Measurements from ENCODE around the gene STK38.

Gene STK38

DNA sequence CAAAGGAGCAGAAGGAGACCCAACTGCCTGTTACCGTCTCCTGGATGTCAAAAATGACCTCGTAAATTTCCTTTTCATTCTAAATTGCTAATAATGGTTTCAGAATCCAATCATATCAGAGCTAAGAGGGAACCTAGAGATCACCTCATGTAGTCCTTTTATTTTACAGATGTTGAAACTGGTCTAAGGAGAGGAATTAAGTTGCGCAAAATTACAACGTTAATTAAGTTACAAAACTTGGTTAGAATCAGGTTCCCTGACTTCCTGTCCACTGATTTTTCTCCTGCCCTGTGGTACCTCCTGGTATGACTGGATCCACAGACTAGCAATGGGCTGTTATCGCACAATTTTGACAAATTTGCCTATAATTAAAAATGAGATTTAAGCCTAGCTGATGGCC, 9.0 kb upstream of the STK38 start:
- no peaks in the 10 kb centered on the region for H3K27me3 ChIP-seq
- no peak overlapping the region for H3K4me3 ChIP-seq (ENCODE audit: low read depth, low read length)
- TF ChIP-seq, protein P1, sequence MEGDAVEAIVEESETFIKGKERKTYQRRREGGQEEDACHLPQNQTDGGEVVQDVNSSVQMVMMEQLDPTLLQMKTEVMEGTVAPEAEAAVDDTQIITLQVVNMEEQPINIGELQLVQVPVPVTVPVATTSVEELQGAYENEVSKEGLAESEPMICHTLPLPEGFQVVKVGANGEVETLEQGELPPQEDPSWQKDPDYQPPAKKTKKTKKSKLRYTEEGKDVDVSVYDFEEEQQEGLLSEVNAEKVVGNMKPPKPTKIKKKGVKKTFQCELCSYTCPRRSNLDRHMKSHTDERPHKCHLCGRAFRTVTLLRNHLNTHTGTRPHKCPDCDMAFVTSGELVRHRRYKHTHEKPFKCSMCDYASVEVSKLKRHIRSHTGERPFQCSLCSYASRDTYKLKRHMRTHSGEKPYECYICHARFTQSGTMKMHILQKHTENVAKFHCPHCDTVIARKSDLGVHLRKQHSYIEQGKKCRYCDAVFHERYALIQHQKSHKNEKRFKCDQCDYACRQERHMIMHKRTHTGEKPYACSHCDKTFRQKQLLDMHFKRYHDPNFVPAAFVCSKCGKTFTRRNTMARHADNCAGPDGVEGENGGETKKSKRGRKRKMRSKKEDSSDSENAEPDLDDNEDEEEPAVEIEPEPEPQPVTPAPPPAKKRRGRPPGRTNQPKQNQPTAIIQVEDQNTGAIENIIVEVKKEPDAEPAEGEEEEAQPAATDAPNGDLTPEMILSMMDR (IDR thresholded peaks at IDR 0.05; ENCODE audit: low read depth, low read length): no peak
- H3K9me3 ChIP-seq: no peaks in the 10 kb centered on the region
- DNase-seq: no peak
- H3K36me3 ChIP-seq: no peaks in the 10 kb centered on the region
- H3K4me1 ChIP-seq: no peaks in the 10 kb centered on the region

DNA sequence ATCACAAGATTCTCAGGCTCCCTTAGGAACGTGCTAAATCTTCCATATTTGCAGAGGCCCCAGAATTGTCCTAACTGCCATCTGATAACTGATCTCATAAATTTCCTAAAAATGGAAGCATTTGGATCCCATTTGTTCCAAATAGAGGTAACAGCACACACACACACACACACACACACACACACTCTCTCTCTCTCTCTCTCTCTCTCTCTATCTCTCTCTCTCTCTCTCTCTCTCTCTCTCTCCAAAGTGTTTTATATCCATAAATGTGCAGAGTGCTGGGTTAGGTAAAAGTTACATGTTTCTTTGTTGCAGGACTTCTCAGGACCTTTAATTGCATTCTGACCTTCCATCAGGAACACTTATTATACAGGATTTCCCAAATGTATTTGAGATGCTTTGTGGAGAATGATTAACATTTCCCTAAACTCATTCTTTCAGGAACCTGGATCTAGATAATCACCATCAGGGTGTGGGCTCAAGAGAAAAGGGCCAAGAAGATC, 8.5 kb upstream of the STK38 start:
- Histone ChIP-seq H3K27me3 (no peaks in the 10 kb centered on the region), H3K36me3 (no peaks in the 10 kb centered on the region), H3K9me3 (no peaks in the 10 kb centered on the region), H3K4me3 (ENCODE audit: low read depth, low read length) (no peak overlapping the region), H3K4me1 (no peaks in the 10 kb centered on the region; the same call in 1 of the 2 replicates)
- no peak for DNase-seq
- TF ChIP-seq, protein P1 (IDR thresholded peaks at IDR 0.05; ENCODE audit: low read depth, low read length): no peak

DNA sequence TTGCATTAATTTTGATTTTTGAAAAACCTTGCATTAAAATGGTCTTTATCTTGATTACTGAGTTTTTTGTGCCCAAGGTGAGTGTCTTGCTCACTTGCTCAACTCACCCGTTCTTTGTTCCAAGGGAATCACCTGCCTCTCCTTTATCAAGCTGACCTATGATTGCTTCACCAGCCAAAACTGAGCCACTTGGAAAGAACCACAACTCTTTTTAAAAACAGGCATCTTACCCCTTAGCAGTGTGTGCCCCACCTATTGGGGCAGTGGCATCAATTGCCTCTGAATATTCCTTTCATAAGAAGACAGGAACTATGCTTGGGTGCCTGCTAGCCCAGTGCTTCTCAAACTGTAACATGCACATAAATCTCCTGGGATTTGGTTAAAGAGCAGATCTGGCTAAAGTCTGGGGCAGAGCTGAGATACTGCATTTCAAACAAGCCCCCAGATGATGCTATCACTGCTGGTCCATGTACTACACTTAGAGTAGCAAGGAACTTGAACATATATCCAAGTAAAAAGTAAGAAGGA, 3.3 kb upstream of the STK38 start:
- Histone ChIP-seq H3K27me3 (no peaks in the 10 kb centered on the region), H3K36me3 (no peaks in the 10 kb centered on the region), H3K9me3 (no peaks in the 10 kb centered on the region), H3K4me3 (ENCODE audit: low read depth, low read length) (no peak overlapping the region), H3K4me1 (peaks cover 3% of the 10 kb centered on the region; the same call in 1 of the 2 replicates)
- TF ChIP-seq, protein P1 (IDR thresholded peaks at IDR 0.05; ENCODE audit: low read depth, low read length): no peak
- peak; percentile 49 for DNase-seq

DNA sequence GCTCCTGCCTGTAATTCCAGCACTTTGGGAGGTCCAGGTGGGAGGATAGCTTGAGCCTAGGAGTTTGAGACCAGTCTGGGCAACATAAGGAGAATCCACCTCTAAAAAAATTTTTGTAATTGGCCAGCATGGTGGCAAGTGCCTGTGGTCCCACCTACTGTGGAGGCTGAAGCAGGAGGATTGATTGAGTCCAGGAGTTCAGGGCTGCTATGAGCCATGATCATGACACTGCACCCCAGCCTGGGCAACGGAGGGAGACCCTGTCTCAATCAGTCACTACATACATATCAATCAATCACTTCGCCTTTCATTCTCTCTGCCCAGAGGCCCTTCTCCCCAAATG, 1.1 kb upstream of the STK38 start:
- peaks cover 3% of the 10 kb centered on the region; the same call in 1 of the 2 replicates for H3K4me1 ChIP-seq
- no peaks in the 10 kb centered on the region for H3K36me3 ChIP-seq
- TF ChIP-seq, protein P1 (IDR thresholded peaks at IDR 0.05; ENCODE audit: low read depth, low read length): no peak
- no peak for DNase-seq
- no peaks in the 10 kb centered on the region for H3K27me3 ChIP-seq
- H3K4me3 ChIP-seq (ENCODE audit: low read depth, low read length): no peak overlapping the region
- H3K9me3 ChIP-seq: no peaks in the 10 kb centered on the region

DNA sequence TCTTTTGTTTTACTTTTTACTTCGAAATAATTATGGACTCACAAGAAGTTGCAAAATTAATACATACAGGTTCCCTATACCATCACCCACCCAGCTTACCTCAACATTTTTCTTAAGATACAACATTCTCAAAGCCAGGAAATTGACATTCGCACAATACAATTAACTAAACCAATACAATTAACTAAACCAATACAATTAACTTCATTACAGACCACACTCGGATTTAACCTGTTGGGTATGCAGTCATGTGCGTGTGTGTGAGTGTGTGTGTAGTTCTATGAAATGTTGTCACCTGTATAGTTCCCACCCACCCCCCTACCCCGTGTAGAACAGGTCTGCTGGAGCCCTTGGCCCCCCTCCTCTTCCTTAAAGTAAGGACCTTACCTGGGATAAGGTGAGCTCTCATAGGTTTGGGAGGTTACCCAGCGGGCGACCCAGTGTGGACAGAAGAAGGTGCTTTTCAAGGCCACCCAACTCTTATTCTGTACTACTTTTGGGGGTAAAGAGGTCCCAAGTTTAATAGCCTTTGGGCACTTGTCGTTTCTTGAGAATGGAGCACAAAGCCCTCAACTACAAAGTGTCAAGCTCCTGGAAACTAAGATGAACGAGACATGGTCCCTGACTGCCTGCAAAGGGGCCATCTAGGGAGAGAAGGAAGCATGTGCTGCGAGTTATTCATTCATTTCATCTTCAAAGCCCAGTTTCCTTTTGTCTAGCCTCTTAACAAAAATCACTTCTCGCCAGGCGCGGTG, 544 bp upstream of the STK38 start:
- no peaks in the 10 kb centered on the region for H3K36me3 ChIP-seq
- H3K27me3 ChIP-seq: no peaks in the 10 kb centered on the region
- TF ChIP-seq, protein P1 (IDR thresholded peaks at IDR 0.05; ENCODE audit: low read depth, low read length): no peak
- H3K9me3 ChIP-seq: no peaks in the 10 kb centered on the region
- no peak for DNase-seq
- H3K4me3 ChIP-seq (ENCODE audit: low read depth, low read length): peak overlapping the region; percentile 1; the same call in 1 of the 2 replicates
- H3K4me1 ChIP-seq: peaks cover 3% of the 10 kb centered on the region; the same call in 1 of the 2 replicates

All from BE2C (cell line).